GM19238 (cell line): ENCODE measurements around the gene NYAP1.
"Not testable (repeated sequence)": the region's sequence is repeated elsewhere in the genome, so short reads cannot be mapped to it uniquely, and the experiment has no call there.

Experiments
- DNase-seq: peaks from one replicate; pipeline ENCODE4 v3.0.0; 2011; ENCODE audit warnings: low spot score; ENCODE audit not compliant: insufficient read length

NYAP1 gene

DNA sequence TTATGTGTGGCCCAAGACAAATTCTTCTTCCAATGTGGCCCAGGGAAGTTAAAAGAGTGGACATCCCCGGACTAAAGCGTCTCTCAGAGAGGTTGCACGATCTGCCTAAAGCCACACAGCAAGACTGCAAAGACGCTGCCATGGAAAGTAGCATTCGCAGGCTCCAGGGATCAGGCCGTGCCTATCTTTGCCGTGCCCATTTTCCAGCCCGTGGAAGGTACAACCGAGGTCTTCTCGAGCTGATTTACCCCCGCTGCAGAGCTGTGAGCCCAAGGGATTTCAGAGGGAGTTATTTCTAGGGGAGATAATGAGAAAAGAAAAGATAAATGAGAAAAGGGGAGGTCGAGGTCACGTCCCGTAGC, 1.0 kb upstream of the NYAP1 start:
- no peak for DNase-seq

DNA sequence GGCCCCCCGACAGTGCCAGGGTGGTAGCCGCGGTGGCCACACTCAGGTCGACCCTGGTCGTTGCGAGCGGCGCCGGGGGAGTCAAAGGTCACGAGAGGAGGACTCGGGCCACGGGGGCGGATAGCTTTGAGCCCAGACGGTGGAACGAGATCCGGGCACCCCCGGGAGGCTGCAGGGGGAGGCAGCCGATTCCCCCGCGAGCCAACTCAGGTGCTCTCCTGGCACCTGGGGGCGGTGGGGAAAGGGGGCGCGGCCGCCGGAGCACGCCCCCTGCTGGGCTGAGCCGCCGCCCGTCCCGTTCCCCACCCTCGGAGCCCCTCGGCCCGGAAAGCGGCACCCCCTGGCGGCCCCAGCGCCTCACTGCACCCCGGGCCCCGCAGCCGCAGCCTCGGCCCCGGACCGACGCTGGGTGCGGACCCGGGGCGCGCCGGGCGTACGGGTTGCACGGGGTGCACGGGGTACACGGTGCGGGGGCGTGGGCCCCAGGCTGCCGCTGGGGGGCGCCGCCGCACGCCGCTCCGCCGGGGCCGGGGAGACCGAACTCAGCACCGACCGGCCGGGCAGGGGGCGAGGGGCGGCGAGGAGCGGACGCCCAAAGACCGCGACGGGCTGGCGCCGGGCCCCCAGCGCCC, 521 bp upstream of the NYAP1 start:
- peak; percentile 85 for DNase-seq

DNA sequence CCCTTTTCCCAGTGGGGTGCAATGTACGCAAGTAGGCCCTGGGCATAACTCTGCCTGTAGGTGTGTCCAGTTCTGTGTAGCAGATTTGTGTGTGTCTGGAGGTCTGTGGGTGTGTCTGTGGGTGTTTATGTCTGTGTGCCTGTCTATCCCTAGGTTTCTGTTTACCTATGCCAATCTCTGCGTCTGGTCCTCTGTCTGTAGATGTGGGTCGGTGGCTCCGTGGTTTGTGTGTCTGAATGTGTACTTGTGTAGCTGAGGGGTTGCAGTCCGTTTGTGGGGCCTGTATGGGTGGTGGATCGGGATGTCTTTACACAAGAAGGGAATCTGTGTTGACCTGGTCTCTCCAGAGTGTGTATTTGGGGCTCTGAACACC, 932 bp downstream of the NYAP1 start:
- DNase-seq: no peak

DNA sequence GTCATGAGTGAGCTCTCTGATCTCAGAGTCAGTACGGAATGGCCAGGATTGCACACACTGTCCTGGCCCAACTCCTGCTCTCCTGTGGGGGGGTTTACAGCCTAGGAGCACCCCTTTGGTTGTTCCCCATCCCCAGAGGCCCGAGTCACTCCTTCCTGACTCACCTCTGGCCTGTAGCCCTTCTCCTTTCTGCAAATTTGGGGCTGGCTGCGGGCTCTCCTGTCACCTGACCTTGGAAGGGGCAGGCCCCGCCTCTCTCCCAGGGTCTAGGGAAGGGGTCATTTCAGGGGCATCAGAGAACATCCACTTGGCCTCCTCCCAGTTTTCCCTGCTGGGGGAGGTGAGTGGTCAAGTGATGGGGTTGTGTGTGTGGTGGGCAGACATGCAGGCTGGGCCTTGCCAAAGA, 1.7 kb downstream of the NYAP1 start:
- peak; percentile 0 for DNase-seq

DNA sequence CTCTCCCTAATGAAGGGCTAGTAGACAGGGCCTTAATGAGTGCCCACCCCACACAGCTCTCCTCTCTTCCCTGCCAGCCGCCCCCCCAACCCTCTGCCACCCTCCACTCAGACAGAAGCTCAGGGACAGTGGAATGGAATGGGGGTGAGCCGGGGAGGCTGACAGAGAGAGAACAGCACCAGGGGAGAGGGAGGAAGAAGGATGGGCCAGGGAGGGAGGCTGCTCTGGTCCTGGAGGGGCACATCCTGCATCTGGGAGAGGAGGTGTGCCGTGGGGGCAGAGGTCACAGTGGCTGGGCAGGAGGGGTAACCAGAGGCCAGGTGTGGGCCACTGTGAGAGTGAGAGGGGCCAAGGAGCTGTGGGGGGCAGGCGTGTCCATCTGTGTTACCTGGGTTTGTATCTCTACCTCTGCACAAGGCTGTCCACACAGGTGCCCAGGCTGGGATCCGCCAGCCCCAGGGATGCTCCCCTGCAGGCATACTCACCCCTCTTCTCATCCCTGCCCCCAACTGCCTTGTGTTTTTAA, 2.4 kb downstream of the NYAP1 start:
- DNase-seq: no peak

DNA sequence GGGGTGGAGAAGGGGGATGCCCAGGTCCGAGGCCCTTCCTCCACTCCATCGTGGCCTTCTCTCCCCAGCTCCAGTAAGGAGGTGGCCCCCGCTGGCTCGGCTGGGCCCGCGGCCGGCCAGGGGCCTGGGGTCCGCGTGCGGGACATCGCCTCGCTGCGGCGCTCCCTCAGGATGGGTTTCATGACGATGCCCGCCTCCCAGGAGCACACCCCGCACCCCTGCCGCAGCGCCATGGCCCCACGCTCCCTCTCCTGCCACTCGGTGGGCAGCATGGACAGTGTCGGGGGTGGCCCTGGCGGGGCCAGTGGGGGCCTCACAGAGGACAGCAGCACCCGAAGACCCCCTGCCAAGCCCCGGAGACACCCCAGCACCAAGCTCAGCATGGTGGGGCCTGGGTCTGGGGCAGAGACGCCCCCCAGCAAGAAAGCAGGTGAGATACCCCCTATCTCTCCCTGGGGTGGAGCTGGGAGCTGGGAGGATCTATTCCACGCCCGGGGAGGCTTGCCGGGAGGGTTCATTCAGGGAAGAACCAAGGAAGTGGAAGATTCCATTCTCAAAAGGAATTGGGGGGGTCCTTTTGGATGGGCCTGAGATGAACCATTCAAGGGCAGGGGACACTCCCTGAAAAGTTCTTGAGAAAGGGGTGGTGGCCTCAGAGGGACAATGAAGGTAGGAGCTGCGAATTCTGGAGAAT, 3.2 kb downstream of the NYAP1 start:
- DNase-seq: no peak

DNA sequence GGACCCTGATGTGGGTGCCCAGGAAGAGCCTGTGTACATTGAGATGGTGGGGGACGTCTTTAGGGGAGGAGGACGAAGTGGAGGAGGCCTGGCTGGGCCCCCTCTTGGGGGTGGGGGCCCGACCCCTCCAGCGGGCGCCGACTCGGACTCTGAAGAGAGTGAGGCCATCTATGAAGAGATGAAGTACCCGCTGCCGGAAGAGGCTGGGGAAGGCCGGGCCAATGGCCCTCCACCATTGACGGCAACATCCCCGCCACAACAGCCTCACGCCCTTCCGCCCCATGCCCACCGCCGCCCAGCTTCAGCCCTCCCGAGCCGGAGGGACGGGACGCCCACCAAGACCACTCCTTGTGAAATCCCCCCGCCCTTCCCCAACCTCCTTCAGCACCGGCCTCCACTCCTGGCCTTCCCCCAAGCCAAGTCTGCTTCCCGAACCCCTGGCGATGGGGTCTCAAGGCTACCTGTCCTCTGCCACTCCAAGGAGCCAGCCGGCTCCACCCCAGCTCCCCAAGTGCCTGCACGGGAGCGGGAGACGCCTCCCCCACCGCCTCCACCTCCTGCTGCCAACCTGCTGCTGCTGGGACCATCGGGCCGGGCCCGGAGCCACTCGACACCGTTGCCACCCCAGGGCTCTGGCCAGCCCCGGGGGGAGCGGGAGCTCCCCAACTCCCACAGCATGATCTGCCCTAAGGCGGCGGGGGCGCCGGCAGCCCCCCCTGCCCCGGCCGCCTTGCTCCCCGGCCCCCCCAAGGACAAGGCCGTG, 4.8 kb downstream of the NYAP1 start:
- no peak for DNase-seq

DNA sequence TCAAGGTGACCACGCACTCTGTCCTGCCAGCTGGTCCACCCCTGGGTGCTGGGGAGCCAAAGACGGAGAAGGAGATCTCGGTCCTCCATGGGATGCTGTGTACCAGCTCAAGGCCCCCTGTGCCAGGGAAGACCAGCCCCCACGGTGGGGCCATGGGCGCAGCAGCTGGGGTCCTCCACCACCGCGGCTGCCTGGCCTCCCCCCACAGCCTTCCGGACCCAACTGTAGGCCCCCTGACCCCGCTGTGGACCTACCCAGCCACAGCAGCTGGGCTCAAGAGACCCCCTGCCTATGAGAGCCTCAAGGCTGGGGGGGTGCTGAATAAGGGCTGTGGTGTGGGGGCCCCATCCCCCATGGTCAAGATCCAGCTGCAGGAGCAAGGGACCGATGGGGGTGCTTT, 5.4 kb downstream of the NYAP1 start:
- no peak for DNase-seq

DNA sequence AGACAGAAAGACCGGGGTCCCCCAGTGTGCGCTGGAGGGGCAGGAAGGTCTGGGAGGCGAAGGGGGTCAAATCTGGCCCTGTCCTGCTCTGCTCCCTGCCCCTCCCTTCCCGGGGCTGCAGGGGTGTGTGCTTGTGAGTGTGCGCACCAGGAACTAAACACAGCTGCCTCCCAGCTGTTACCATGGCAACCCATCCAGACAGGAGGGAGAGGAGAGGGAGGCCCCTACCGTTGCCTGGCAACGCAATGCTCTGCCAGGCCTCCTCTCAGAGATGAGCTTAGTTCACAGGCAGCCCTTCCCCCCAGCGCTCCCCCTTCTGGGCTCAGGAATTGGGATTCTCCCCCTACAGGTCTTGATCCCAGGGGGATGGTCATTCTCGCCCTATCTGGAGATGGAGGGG, 6.1 kb downstream of the NYAP1 start:
- DNase-seq: peak; percentile 73

DNA sequence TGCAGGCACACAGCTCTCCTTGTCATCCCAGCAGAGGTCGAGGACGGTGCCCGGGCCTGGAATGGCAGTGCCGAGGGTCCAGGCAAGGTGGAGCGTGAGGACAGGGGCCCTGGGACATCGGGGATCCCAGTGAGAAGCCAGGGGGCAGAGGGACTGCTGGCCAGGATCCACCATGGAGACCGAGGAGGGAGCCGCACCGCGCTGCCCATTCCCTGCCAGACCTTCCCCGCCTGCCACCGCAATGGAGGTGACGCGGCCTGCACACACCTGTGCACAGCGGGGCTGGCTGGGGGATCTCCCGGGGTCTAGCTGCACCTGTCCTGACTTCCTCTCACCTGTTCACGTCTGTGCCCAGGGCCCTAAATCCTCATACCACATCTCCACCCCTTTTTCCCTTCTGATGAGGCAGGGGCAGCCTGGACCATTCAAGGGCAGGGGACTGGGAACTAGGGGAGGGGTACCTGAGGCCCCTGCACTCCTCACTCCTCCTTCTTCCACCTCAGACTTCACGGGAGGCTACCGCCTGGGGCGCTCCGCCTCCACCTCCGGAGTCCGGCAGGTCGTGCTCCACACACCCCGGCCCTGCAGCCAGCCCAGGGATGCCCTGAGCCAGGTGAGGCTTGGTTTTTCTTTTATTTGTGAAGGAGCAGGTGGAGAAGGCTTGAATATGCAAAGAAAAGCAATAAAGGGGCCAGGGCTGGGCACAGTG, 6.9 kb downstream of the NYAP1 start:
- DNase-seq: no peak

DNA sequence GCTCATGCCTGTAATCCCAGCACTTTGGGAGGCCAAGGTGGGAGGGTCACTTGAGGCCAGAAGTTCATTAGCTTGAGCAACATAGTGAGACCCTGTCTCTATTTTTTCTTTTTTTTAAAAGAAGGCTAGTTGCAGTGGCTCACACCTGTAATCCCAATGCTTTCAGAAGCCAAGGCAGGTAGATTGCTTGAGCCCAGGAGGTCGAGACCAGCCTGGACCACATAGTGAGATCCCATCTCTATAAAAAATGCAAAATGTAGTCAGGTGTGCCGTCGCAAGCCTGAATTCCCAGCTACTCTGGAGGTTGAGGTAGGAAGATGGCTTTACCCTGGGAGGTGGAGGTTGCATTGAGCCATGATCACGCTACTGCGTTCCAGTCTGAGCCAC, 7.5 kb downstream of the NYAP1 start:
- DNase-seq: no peak

DNA sequence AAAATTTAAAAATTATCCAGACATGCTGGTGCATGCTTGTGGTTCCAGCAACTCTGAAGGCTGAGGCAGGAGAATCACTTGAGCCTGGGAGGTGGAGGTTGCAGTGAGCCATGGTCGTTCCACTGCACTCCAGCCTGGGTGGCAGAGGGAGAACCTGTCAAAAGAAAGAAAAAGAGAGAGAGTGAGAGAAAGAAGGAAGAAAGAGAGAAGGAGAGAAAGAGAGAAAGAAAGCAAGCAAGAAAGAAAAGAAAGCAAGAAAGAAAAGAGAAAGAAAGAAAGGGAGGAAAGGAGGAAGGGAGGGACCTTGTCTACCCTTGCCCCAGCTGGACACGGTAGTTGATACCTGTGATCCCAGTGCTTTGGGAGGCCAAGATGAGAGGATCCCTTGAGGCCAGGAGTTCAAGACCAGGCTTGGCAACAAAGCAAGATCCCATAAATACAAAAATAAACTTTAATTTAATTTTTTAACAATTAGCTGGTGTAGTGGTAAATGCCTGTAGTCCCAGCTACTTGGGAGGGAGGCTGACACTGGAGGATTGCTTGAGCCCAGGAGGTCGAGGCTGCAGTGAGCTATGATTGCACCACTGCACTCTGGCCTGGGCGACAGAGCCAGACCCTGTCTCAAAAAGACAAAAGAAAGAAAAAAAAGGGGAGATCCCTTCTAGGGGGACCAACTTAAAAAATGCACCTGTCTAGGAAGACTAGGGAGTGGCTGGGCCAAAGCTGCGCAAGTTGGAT, 9.2 kb downstream of the NYAP1 start:
- no peak for DNase-seq

DNA sequence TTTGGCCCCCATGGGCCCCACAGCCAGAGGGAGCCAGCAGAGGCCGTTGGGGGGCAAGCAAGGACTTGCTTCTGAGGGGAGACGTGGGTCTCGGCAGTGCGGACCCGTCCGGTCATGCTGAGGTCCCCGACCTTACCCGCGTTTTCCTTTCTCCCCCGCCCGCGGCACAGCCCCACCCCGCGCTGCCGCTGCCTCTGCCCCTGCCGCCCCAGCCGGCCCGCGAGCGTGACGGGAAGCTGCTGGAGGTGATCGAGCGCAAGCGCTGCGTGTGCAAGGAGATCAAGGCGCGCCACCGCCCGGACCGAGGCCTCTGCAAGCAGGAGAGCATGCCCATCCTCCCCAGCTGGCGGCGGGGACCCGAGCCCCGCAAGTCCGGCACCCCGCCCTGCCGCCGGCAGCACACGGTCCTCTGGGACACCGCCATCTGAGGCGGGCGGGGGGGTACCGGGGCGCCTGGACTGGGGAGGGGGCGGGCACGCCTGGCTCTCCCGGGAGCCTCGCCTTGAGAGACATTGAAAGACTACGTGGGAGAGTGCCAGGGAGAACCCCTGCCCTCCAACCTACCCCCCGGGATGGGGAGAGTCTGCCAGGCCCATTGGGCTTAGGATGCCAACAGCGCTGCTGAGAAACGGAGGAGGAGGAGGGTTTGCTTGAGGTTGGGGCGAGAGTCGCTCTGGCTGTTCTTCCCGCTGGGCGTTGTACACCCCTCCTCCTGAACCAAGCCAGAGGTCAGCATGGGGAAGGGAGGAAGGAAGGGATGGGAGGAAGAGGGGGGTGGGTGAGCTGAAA, 9.9 kb downstream of the NYAP1 start:
- DNase-seq: no peak

DNA sequence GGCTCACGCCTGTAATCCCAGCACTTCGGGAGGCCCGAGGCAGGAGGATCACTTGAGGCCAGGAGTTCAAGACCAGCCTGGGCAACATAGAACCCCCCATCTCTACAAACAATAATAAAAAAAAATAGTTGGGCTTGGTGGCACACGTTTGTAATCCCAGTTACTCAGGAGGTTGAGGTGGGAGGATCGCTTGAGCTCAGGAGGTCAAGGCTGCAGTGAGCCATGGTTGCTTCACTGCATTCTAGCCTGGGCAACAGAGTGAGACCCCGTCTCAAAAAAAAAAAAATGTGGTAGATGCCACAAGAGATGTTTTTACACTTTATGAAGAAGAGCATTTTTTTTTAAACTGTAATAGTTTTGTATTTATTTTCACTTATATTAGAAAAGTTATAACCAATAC, 12.8 kb downstream of the NYAP1 start:
- no peak for DNase-seq

DNA sequence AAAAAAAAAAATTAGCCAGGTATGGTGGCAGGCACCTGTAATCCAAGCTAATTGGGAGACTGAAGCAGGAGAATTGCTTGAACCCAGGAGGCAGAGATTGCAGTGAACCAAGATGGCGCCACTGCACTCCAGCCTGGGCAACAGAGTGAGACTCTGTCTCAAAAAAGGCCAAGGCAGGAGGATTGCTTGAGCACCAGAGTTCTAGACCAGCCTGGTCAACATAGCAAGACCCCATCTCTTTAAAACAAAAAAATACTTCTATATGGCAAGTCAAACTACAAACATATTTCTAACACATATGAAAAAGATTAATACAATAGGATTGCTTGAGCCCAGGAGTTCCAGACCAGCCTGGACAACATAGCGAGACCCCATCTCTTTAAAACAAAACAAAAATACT, 17.0 kb downstream of the NYAP1 start:
- not testable (repeated sequence) for DNase-seq

DNA sequence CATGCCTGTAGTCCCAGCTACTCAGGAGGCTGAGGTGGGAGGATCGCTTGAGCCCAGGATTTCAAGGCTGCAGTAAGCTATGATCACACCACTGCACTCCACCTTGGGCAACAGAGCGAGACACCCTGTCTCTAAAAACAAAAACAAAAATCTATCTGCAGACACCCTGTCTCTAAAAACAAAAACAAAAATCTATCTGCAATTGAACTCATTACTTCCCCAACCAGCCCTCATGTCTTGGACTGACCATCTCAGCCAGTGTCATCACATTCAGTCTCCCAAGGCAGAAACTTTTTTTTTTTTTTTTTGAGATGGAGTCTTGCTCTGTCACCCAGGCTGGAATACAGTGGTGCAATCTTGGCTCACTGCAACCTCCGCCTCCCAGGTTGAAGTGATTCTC, 20.3 kb downstream of the NYAP1 start:
- not testable (repeated sequence) for DNase-seq

DNA sequence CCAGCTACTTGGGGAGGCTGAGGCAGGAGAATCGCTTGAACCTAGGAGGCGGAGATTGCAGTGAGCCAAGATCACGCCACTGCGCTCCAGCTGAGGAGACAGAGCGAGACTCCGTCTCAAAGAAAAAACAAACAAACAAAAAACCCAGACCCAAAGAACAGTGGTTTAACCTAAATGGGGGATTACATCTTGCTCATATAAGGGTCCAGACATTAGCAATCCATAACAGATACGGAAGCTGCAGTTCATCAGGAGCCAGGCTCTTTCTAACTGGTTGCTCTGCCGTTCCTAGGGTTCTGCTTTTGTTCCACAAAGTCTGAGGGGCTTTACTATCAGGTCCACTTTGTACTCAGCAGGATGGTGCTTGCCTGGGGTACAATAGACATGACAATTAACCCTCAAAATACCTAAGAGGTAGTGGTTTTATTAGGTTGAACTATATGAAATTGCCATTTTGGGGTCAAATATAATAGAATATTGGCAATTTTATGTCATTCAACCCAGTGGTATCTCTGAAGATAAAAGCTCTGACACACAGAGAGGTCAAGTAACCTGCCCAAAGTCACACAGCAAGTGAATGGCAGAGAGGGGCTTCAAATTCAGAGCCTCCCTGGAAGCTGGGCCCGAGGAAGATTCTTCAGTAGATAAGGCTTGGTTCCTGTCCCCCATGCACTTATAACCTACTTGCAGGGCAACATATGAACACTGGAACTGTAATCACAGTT, 21.3 kb downstream of the NYAP1 start:
- DNase-seq: no peak

DNA sequence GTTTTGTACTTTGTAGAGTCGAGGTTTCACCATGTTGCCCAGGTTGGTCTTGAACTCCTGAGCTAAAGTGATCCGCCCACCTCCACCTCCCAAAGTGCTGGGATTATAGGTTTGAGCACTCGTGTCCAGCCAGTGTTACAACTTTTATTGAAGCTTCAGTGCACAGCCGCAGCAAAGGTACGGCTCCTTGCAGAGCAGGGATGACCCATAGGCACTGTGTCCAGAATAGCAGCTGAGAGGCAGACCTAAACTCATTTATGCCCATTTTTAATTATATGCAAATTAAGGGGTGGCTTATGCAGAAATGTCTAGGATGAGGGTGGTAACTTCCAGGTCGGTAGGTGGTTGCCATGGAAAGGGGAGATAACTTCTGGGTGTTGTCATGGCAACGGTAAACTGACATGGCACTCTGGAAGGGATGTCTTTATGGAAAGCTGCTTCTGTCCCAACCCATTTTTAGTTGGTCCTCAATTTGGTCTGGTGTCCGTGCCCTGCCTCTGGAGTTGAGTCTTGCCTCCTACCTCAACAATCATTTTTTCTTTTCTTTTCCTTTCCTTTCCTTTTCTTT, 22.7 kb downstream of the NYAP1 start:
- DNase-seq: no peak

DNA sequence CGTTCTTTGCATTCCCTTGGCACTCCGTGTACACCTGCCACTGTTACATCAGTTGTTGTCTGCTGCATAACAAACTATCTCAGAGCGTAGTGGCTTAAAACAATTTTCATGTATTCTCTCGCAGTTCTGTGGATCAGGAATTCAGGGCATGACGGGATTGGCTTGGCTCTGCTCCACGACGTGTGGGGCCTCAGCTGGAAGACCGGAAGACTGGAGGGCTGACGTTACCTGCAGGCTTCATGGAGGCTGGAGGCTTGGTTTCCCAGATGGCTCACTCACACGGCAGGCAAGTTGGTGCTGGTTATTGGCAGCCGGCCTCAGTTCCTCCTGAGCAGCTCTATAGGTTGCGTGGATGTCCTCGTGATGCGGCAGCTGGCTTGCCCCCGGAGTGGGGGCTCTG, 25.5 kb downstream of the NYAP1 start:
- no peak for DNase-seq
